Endometrial microvascular endothelial cells (primary cell): ENCODE measurements around the gene FCRLB. TPM values are rescaled to one million over a fixed set of nuclear protein-coding genes. Genes with fewer than 3 reads are reported as not detected.

Source experiments
- in situ Hi-C: cut with HindIII; loops from 2 replicates; pipeline ENCODE4 v1.10.0; 2017; ENCODE audit warnings: low sequenced_read_pairs, low pct_unique_long_range_greater_than_20kb; ENCODE audit errors: inconsistent ontology term
- total RNA-seq: library from RNA; depleted of rRNA; stranded (reverse); fragments of >200 nt; gene quantifications from one replicate; pipeline ENCODE4 v1.2.3, GENCODE V29; 2015; ENCODE audit errors: inconsistent ontology term

Gene FCRLB
- total RNA-seq, 1 donor from 2014 or later = 2.2 TPM

GRCh38 chr1:161710560-161710959 lies 10.8 kb upstream of the FCRLB start:
- in situ Hi-C loops = no loop called here

- in situ Hi-C loops = no loop called here
Measured at GRCh38 chr1:161718559-161719324, 2.6 kb upstream of the FCRLB start.

- in situ Hi-C loops = no loop called here
Measured at GRCh38 chr1:161719325-161719611, 2.1 kb upstream of the FCRLB start.

GRCh38 chr1:161720422-161720821 lies 922 bp upstream of the FCRLB start:
- in situ Hi-C loops = no loop called here

GRCh38 chr1:161721738-161722343 lies 497 bp downstream of the FCRLB start:
- in situ Hi-C loops = no loop called here

- in situ Hi-C loops = no loop called here
Measured at GRCh38 chr1:161722406-161722805, 1.1 kb downstream of the FCRLB start.

- in situ Hi-C loops = no loop called here
Measured at GRCh38 chr1:161723459-161724141, 2.3 kb downstream of the FCRLB start.

- in situ Hi-C loops = loop anchor here (25.0 kb wide), 1 partner anchor 188 kb away; the partner anchor contains the start of gene FCGR3A
Measured at GRCh38 chr1:161725258-161725907, 4.0 kb downstream of the FCRLB start.

GRCh38 chr1:161725908-161726472 lies 4.6 kb downstream of the FCRLB start:
- in situ Hi-C loops = loop anchor here (25.0 kb wide), 1 partner anchor 189 kb away; the partner anchor contains the start of gene FCGR3A

GRCh38 chr1:161726473-161727255 lies 5.3 kb downstream of the FCRLB start:
- in situ Hi-C loops = loop anchor here (25.0 kb wide), 1 partner anchor 189 kb away; the partner anchor contains the start of gene FCGR3A

GRCh38 chr1:161727256-161727924 lies 6.0 kb downstream of the FCRLB start:
- in situ Hi-C loops = loop anchor here (25.0 kb wide), 1 partner anchor 190 kb away; the partner anchor contains the start of gene FCGR3A

GRCh38 chr1:161728376-161729226 lies 7.3 kb downstream of the FCRLB start:
- in situ Hi-C loops = loop anchor here (25.0 kb wide), 1 partner anchor 191 kb away; the partner anchor contains the start of gene FCGR3A

GRCh38 chr1:161730050-161730564 lies 8.8 kb downstream of the FCRLB start:
- in situ Hi-C loops = loop anchor here (25.0 kb wide), 1 partner anchor 193 kb away; the partner anchor contains the start of gene FCGR3A

GRCh38 chr1:161731241-161731640 lies 9.9 kb downstream of the FCRLB start:
- in situ Hi-C loops = loop anchor here (25.0 kb wide), 1 partner anchor 194 kb away; the partner anchor contains the start of gene FCGR3A

- in situ Hi-C loops = loop anchor here (25.0 kb wide), 1 partner anchor 195 kb away; the partner anchor contains the start of gene FCGR3A
Measured at GRCh38 chr1:161731981-161732718, 10.8 kb downstream of the FCRLB start.

- in situ Hi-C loops = loop anchor here (25.0 kb wide), 1 partner anchor 196 kb away; the partner anchor contains the start of gene FCGR3A
Measured at GRCh38 chr1:161733526-161733925, 12.2 kb downstream of the FCRLB start.
